Measurements from ENCODE around the gene ARHGAP11A. TPM values are rescaled to one million over a fixed set of nuclear protein-coding genes. Genes with fewer than 3 reads are reported as not detected.

ARHGAP11A gene
- total RNA-seq, 4 donors from 2014 or later, result 0.49 to 5.3 (median 2.3) TPM

DNA sequence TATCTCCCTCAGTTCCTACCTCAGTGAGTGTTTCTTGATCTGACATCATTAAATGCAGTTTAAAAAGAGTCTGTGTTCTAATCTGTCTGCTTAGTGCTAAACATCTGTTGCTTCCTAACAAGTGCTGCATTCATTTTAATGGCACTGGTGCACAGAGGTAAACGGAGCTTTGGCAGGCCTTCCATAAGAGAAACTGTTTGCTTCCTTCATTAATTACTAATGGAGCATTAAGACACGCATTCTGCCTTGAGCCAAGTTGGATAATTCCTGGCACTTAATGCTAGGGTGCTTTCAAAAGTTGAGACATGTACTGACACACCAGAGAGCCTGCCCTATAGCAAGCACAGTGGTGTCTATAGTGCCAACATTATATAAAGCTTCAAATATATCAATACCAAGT is 60.9 kb downstream of the ARHGAP11A start:
- Histone ChIP-seq H3K27me3 (no peaks in the 10 kb centered on the region), H3K4me1 (no peaks in the 10 kb centered on the region), H3K36me3 (no peaks in the 10 kb centered on the region), H3K4me3 (no peak overlapping the region), H3K9me3 (no peaks in the 10 kb centered on the region), H3K27ac (no peak overlapping the region)
- intact Hi-C loops (cut with DNase I; ENCODE audit: low total_unique reads) (no loop called here), in situ Hi-C loops (cut with MboI; ENCODE audit: low sequenced_read_pairs in 4 of 4) (no loop called here)
- DNase-seq, result no peak
- ATAC-seq, result no peak
- TF ChIP-seq, protein P1, sequence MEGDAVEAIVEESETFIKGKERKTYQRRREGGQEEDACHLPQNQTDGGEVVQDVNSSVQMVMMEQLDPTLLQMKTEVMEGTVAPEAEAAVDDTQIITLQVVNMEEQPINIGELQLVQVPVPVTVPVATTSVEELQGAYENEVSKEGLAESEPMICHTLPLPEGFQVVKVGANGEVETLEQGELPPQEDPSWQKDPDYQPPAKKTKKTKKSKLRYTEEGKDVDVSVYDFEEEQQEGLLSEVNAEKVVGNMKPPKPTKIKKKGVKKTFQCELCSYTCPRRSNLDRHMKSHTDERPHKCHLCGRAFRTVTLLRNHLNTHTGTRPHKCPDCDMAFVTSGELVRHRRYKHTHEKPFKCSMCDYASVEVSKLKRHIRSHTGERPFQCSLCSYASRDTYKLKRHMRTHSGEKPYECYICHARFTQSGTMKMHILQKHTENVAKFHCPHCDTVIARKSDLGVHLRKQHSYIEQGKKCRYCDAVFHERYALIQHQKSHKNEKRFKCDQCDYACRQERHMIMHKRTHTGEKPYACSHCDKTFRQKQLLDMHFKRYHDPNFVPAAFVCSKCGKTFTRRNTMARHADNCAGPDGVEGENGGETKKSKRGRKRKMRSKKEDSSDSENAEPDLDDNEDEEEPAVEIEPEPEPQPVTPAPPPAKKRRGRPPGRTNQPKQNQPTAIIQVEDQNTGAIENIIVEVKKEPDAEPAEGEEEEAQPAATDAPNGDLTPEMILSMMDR (IDR thresholded peaks at IDR 0.05 in 4 of 5, conservative IDR thresholded peaks at IDR 0.05 in 1 of 5), result no peak
- no peak for TF ChIP-seq POLR2A (IDR thresholded peaks at IDR 0.05)

- Histone ChIP-seq H3K4me3 (no peak overlapping the region), H3K27ac (no peak overlapping the region), H3K27me3 (no peaks in the 10 kb centered on the region), H3K9me3 (no peaks in the 10 kb centered on the region), H3K36me3 (no peaks in the 10 kb centered on the region), H3K4me1 (no peaks in the 10 kb centered on the region)
- no peak for DNase-seq
- no peak for TF ChIP-seq POLR2A (IDR thresholded peaks at IDR 0.05)
- no peak for ATAC-seq
- intact Hi-C loops (cut with DNase I; ENCODE audit: low total_unique reads) (no loop called here), in situ Hi-C loops (cut with MboI; ENCODE audit: low sequenced_read_pairs in 4 of 4) (no loop called here)
Measured at GRCh38 chr15:32677238-32677750, 62.0 kb downstream of the ARHGAP11A start.

DNA sequence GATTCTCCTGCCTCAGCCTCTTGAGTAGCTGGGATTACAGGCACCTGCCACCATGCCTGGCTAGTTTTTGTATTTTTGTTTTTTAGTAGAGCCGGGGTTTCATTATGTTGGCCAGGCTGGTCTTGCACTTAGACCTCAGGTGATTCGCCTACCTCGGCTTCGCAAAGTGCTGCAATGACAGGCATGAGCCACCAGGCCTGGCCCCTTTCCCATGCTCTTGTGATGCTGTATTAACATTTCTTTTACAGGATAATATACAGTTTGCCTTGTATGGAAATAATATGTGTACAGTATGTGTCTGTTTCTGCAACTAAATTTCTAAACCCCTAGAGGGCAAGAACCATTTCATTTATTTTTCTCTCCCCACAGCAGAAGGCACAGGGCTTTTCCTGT is 64.0 kb downstream of the ARHGAP11A start:
- H3K9me3 ChIP-seq, result no peaks in the 10 kb centered on the region
- no peaks in the 10 kb centered on the region for H3K36me3 ChIP-seq
- no peak overlapping the region for H3K4me3 ChIP-seq
- ATAC-seq (no peak), DNase-seq (no peak)
- no peaks in the 10 kb centered on the region for H3K27me3 ChIP-seq
- in situ Hi-C loops (cut with MboI; ENCODE audit: low sequenced_read_pairs in 4 of 4) (no loop called here), intact Hi-C loops (cut with DNase I; ENCODE audit: low total_unique reads) (no loop called here)
- H3K4me1 ChIP-seq, result no peaks in the 10 kb centered on the region
- TF ChIP-seq, protein P1 (IDR thresholded peaks at IDR 0.05 in 4 of 5, conservative IDR thresholded peaks at IDR 0.05 in 1 of 5), result no peak
- no peak for TF ChIP-seq POLR2A (IDR thresholded peaks at IDR 0.05)
- no peak overlapping the region for H3K27ac ChIP-seq

- Histone ChIP-seq H3K9me3 (no peaks in the 10 kb centered on the region), H3K4me1 (no peaks in the 10 kb centered on the region), H3K27ac (no peak overlapping the region), H3K36me3 (no peaks in the 10 kb centered on the region), H3K4me3 (no peak overlapping the region), H3K27me3 (no peaks in the 10 kb centered on the region)
- ATAC-seq (peak in 1 of 2 donors; percentile 27), DNase-seq (no peak)
- no peak for TF ChIP-seq POLR2A (IDR thresholded peaks at IDR 0.05)
- TF ChIP-seq, protein P1 (IDR thresholded peaks at IDR 0.05 in 4 of 5, conservative IDR thresholded peaks at IDR 0.05 in 1 of 5), result no peak
- intact Hi-C loops (cut with DNase I; ENCODE audit: low total_unique reads), result no loop called here
- in situ Hi-C loops (cut with MboI; ENCODE audit: low sequenced_read_pairs in 4 of 4), result no loop called here
Measured at GRCh38 chr15:32682569-32682968, 67.3 kb downstream of the ARHGAP11A start.

GRCh38 chr15:32682977-32683630 is 67.8 kb downstream of the ARHGAP11A start:
- DNase-seq, result no peak
- no peaks in the 10 kb centered on the region for H3K36me3 ChIP-seq
- intact Hi-C loops (cut with DNase I; ENCODE audit: low total_unique reads), result no loop called here

More at GRCh38 chr15:32682977-32683630, 67.8 kb downstream of the ARHGAP11A start:
- TF ChIP-seq, protein P1 (IDR thresholded peaks at IDR 0.05 in 4 of 5, conservative IDR thresholded peaks at IDR 0.05 in 1 of 5), result no peak
- TF ChIP-seq POLR2A (IDR thresholded peaks at IDR 0.05), result no peak
- H3K27me3 ChIP-seq, result no peaks in the 10 kb centered on the region
- in situ Hi-C loops (cut with MboI; ENCODE audit: low sequenced_read_pairs in 4 of 4), result no loop called here
- no peaks in the 10 kb centered on the region for H3K9me3 ChIP-seq
- no peaks in the 10 kb centered on the region for H3K4me1 ChIP-seq
- ATAC-seq, result no peak
- H3K4me3 ChIP-seq, result no peak overlapping the region
- no peak overlapping the region for H3K27ac ChIP-seq
